ENCODE results near the gene KLK1.

KLK1 gene

DNA sequence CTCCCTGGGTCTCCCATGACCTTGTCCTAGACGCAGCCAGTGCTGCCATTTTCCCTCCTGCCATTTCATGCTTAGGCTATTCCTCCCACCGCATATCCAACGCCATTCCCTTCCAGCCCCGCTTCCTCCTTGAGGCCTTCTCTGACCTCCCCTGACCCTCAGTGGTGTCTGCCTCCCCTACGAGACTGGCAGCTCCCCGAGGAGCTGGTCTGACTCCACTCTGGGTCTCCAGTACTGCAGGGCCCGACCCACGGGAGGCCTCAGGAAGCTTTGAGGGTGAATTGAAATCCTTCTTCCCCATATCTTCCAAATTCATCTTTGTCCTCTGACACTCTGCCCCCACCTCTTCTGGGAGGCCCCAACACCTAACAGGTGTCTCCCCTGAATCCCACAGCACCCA is 9.1 kb upstream of the KLK1 start:
- H3K4me3 ChIP-seq (ENCODE audit: low read length) = no peak overlapping the region
- H3K27ac ChIP-seq (ENCODE audit: low read length) = no peak overlapping the region
- H4K20me1 ChIP-seq (ENCODE audit: insufficient read depth, low read length) = no peaks in the 10 kb centered on the region
- TF ChIP-seq EZH2phosphoT487 (IDR thresholded peaks at IDR 0.05; ENCODE audit: low read depth) = no peak
- H2AFZ ChIP-seq (ENCODE audit: low read depth, low read length) = no peak overlapping the region
- no peak overlapping the region for H3K4me2 ChIP-seq (ENCODE audit: low read length)
- no peaks in the 10 kb centered on the region for H3K9me3 ChIP-seq (ENCODE audit: insufficient read depth, low read length)
- H3K9ac ChIP-seq (ENCODE audit: low read length) = no peak overlapping the region
- no peaks in the 10 kb centered on the region for H3K36me3 ChIP-seq (replicated peaks; ENCODE audit: low read depth, low read length)
- H3K79me2 ChIP-seq (ENCODE audit: low read length) = no peaks in the 10 kb centered on the region
- peaks cover 6% of the 10 kb centered on the region for H3K4me1 ChIP-seq (ENCODE audit: low read length)
- H3K27me3 ChIP-seq (ENCODE audit: low read depth, low read length) = peaks cover 30% of the 10 kb centered on the region

GRCh38 chr19:50831026-50831396 is 7.4 kb upstream of the KLK1 start:
- Histone ChIP-seq H3K4me1 (ENCODE audit: low read length) (peaks cover 6% of the 10 kb centered on the region), H3K27ac (ENCODE audit: low read length) (no peak overlapping the region)

GRCh38 chr19:50830266-50831025 is 6.9 kb upstream of the KLK1 start:
- no peaks in the 10 kb centered on the region for H4K20me1 ChIP-seq (ENCODE audit: insufficient read depth, low read length)
- no peak overlapping the region for H3K9ac ChIP-seq (ENCODE audit: low read length)
- peaks cover 5% of the 10 kb centered on the region for H3K4me1 ChIP-seq (ENCODE audit: low read length)
- H3K79me2 ChIP-seq (ENCODE audit: low read length) = no peaks in the 10 kb centered on the region
- TF ChIP-seq CTCF (IDR thresholded peaks at IDR 0.05; ENCODE audit: low read depth, low read length) = no peak
- TF ChIP-seq EZH2phosphoT487 (IDR thresholded peaks at IDR 0.05; ENCODE audit: low read depth) = no peak
- H3K27ac ChIP-seq (ENCODE audit: low read length) = no peak overlapping the region
- peaks cover 19% of the 10 kb centered on the region for H3K27me3 ChIP-seq (ENCODE audit: low read depth, low read length)
- H3K4me2 ChIP-seq (ENCODE audit: low read length) = no peak overlapping the region
- no peaks in the 10 kb centered on the region for H3K36me3 ChIP-seq (replicated peaks; ENCODE audit: low read depth, low read length)
- H2AFZ ChIP-seq (ENCODE audit: low read depth, low read length) = no peak overlapping the region
- no peak overlapping the region for H3K4me3 ChIP-seq (ENCODE audit: low read length)
- H3K9me3 ChIP-seq (ENCODE audit: insufficient read depth, low read length) = no peaks in the 10 kb centered on the region

More at GRCh38 chr19:50831026-50831396, 7.4 kb upstream of the KLK1 start:
- H4K20me1 ChIP-seq (ENCODE audit: insufficient read depth, low read length) = no peaks in the 10 kb centered on the region
- TF ChIP-seq CTCF (IDR thresholded peaks at IDR 0.05; ENCODE audit: low read depth, low read length) (no peak), EZH2phosphoT487 (IDR thresholded peaks at IDR 0.05; ENCODE audit: low read depth) (no peak)
- no peaks in the 10 kb centered on the region for H3K36me3 ChIP-seq (replicated peaks; ENCODE audit: low read depth, low read length)
- no peak overlapping the region for H2AFZ ChIP-seq (ENCODE audit: low read depth, low read length)
- no peak overlapping the region for H3K9ac ChIP-seq (ENCODE audit: low read length)
- no peak overlapping the region for H3K4me2 ChIP-seq (ENCODE audit: low read length)
- no peaks in the 10 kb centered on the region for H3K79me2 ChIP-seq (ENCODE audit: low read length)
- no peaks in the 10 kb centered on the region for H3K9me3 ChIP-seq (ENCODE audit: insufficient read depth, low read length)
- peaks cover 19% of the 10 kb centered on the region for H3K27me3 ChIP-seq (ENCODE audit: low read depth, low read length)
- H3K4me3 ChIP-seq (ENCODE audit: low read length) = no peak overlapping the region

DNA sequence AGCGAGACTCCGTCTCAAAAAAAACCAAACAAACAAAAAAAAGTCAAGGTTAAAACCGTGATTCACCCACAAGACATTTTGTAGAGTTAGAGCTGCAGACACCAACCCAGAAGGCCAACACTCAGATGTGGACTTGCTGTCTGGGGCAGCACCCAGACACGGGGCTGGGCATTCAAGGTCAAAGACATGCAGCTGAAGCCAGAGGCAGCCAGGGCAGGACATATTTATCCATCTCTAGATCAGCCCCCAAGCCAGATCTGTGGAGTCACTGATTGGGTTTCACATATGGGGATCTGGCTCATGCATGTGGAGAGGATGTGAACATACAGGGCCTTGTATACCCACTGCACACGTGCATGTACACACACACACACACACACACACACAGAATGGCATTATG is 6.2 kb upstream of the KLK1 start:
- TF ChIP-seq EZH2phosphoT487 (IDR thresholded peaks at IDR 0.05; ENCODE audit: low read depth) (no peak), CTCF (IDR thresholded peaks at IDR 0.05; ENCODE audit: low read depth, low read length) (no peak)
- Histone ChIP-seq H3K4me2 (ENCODE audit: low read length) (no peak overlapping the region), H3K79me2 (ENCODE audit: low read length) (no peaks in the 10 kb centered on the region), H3K9me3 (ENCODE audit: insufficient read depth, low read length) (no peaks in the 10 kb centered on the region), H3K36me3 (replicated peaks; ENCODE audit: low read depth, low read length) (no peaks in the 10 kb centered on the region), H3K4me3 (ENCODE audit: low read length) (no peak overlapping the region), H2AFZ (ENCODE audit: low read depth, low read length) (no peak overlapping the region), H3K27ac (ENCODE audit: low read length) (no peak overlapping the region), H3K9ac (ENCODE audit: low read length) (no peak overlapping the region), H3K27me3 (ENCODE audit: low read depth, low read length) (peaks cover 19% of the 10 kb centered on the region), H3K4me1 (ENCODE audit: low read length) (no peaks in the 10 kb centered on the region), H4K20me1 (ENCODE audit: insufficient read depth, low read length) (no peaks in the 10 kb centered on the region)
